NCI-H2081 treated with DMSO at 0.1 percent for 48 hours (cell line): ENCODE measurements around the gene TRABD2B.
A peak's percentile ranks its signal among the peaks of the same experiment; 100 is the strongest.

Experiments used
- DNase-seq: peaks from one replicate; lab custom pipeline; 2025; lab: John Stamatoyannopoulos, UW

TRABD2B gene

GRCh38 chr1:47824716-47825115 is 172.5 kb downstream of the TRABD2B start:
- peak; percentile 5 for DNase-seq

GRCh38 chr1:47824297-47824696 is 172.9 kb downstream of the TRABD2B start:
- no peak for DNase-seq

GRCh38 chr1:47823040-47823808 is 174.0 kb downstream of the TRABD2B start:
- DNase-seq = no peak

- DNase-seq = no peak
Observed at GRCh38 chr1:47821760-47822159, 175.4 kb downstream of the TRABD2B start.

GRCh38 chr1:47819574-47819888 is 177.7 kb downstream of the TRABD2B start:
- DNase-seq = no peak

GRCh38 chr1:47818682-47819573 is 178.3 kb downstream of the TRABD2B start:
- DNase-seq = no peak

- no peak for DNase-seq
Observed at GRCh38 chr1:47817861-47818260, 179.3 kb downstream of the TRABD2B start.

GRCh38 chr1:47816325-47817071 is 180.7 kb downstream of the TRABD2B start:
- no peak for DNase-seq

- DNase-seq = no peak
Observed at GRCh38 chr1:47814612-47815395, 182.4 kb downstream of the TRABD2B start.

GRCh38 chr1:47813970-47814369 is 183.2 kb downstream of the TRABD2B start:
- DNase-seq = no peak

- no peak for DNase-seq
Observed at GRCh38 chr1:47812904-47813514, 184.2 kb downstream of the TRABD2B start.

GRCh38 chr1:47810964-47811682 is 186.1 kb downstream of the TRABD2B start:
- no peak for DNase-seq

- peak; percentile 6 for DNase-seq
Observed at GRCh38 chr1:47809301-47810084, 187.7 kb downstream of the TRABD2B start.

GRCh38 chr1:47808612-47809011 is 188.6 kb downstream of the TRABD2B start:
- DNase-seq = no peak

GRCh38 chr1:47805921-47806361 is 191.2 kb downstream of the TRABD2B start:
- peak; percentile 74 for DNase-seq

- no peak for DNase-seq
Observed at GRCh38 chr1:47805018-47805417, 192.2 kb downstream of the TRABD2B start.

- DNase-seq = no peak
Observed at GRCh38 chr1:47803815-47804501, 193.2 kb downstream of the TRABD2B start.

- DNase-seq = no peak
Observed at GRCh38 chr1:47797575-47797974, 199.6 kb downstream of the TRABD2B start.

GRCh38 chr1:47796626-47797025 is 200.6 kb downstream of the TRABD2B start:
- no peak for DNase-seq
